ENCODE measurements around the gene MAMDC4. TPM values are rescaled to one million over a fixed set of nuclear protein-coding genes. Genes with fewer than 3 reads are reported as not detected.

The MAMDC4 gene
- total RNA-seq, 4 donors from 2014 or later = 0.89 to 1.4 (median 1.4) TPM

GRCh38 chr9:136885950-136886578, 33.9 kb downstream of the MAMDC4 start, which contains the start of gene TRAF2:
Gene TRAF2 (plus strand): TSS chr9:136886516. CDS start chr9:136898741, 12,225 bp downstream.
- TF ChIP-seq, protein P1, sequence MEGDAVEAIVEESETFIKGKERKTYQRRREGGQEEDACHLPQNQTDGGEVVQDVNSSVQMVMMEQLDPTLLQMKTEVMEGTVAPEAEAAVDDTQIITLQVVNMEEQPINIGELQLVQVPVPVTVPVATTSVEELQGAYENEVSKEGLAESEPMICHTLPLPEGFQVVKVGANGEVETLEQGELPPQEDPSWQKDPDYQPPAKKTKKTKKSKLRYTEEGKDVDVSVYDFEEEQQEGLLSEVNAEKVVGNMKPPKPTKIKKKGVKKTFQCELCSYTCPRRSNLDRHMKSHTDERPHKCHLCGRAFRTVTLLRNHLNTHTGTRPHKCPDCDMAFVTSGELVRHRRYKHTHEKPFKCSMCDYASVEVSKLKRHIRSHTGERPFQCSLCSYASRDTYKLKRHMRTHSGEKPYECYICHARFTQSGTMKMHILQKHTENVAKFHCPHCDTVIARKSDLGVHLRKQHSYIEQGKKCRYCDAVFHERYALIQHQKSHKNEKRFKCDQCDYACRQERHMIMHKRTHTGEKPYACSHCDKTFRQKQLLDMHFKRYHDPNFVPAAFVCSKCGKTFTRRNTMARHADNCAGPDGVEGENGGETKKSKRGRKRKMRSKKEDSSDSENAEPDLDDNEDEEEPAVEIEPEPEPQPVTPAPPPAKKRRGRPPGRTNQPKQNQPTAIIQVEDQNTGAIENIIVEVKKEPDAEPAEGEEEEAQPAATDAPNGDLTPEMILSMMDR (IDR thresholded peaks at IDR 0.05) = peak in 1 of 3 donors; percentile 19
- TF ChIP-seq POLR2A (IDR thresholded peaks at IDR 0.05) = no peak

DNA sequence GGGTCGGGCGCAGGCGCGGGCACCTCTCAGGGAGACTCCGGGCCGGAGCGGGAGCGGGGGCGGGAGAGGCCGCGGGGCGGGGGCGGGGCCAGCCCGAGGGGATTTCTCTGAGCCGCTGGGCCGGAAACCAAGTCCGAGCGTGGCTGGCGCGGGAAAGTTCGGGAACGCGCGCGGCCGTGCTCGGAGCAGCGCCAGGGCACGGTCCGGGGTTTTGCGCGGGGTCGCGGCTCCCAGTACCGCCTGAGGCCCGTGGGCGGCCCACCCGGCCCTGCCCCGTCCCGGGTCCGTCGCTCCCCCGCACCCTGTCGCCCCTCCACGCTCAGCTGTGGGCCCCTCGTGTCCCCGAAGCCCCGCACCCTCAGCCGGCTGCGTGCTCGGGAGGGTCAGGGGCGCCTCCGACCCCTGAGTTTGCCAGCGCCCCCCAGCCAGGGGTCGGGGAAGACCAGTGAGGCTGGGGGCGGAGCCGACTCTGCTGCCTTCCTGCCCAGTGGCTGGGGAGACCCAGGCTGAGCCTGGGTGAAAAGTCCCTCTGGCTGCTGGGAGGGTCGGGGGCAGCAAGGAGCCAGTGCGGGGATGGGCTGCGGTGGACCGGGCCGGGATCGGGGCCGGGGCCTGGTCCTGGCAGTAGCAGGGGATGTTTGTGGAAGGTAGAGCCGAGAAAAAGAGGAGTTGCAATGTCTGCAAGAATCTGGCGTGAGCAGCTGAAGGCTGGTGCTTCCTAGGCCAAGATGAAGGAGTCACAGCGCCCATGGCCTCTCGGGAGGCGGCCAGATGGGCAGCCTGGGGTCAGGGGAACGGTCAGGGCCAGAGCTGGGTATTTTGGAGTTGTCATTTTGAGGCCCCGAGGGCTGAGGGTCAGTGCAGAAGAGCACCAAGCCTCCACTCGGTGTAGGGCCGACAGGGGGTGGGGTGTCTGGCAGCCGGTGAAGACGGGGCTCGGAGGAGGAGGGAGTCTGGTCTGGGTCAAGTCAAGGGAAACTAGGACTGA, 34.8 kb downstream of the MAMDC4 start:
- no peak for DNase-seq (ENCODE audit: low spot score in 2 of 2)
- WGBS, 2 donors = 3 to 4% methylated on average over 39 of the region's 76 CpGs
- intact Hi-C loops (cut with DNase I; ENCODE audit: low total_unique reads) = no loop called here
- peak overlapping the region; percentile 72 for H3K4me3 ChIP-seq (ENCODE audit: low read depth, poor library complexity, severe bottlenecking)
- TF ChIP-seq, protein P1 (IDR thresholded peaks at IDR 0.05) = no peak
- TF ChIP-seq POLR2A (IDR thresholded peaks at IDR 0.05) = no peak

More at GRCh38 chr9:136885950-136886578, 33.9 kb downstream of the MAMDC4 start, which contains the start of gene TRAF2:
- peak within 1 kb of the TSS; percentile 72 for H3K4me3 ChIP-seq (ENCODE audit: low read depth, poor library complexity, severe bottlenecking)
- intact Hi-C loops (cut with DNase I; ENCODE audit: low total_unique reads) = no loop called here
- 0% methylated on average over 18 to 27 of the region's 88 CpGs for WGBS, 2 donors
- DNase-seq (ENCODE audit: low spot score in 2 of 2) = peak; percentile 97 to 99

GRCh38 chr9:136888454-136888853, 36.3 kb downstream of the MAMDC4 start:
- intact Hi-C loops (cut with DNase I; ENCODE audit: low total_unique reads) = no loop called here
- TF ChIP-seq, protein P1 (IDR thresholded peaks at IDR 0.05) = no peak
- TF ChIP-seq POLR2A (IDR thresholded peaks at IDR 0.05) = no peak
- 82 to 94% methylated on average over 7 of the region's 8 CpGs for WGBS, 2 donors
- DNase-seq (ENCODE audit: low spot score in 2 of 2) = no peak
- H3K4me3 ChIP-seq (ENCODE audit: low read depth, poor library complexity, severe bottlenecking) = no peak overlapping the region

- intact Hi-C loops (cut with DNase I; ENCODE audit: low total_unique reads) = no loop called here
- H3K4me3 ChIP-seq (ENCODE audit: low read depth, poor library complexity, severe bottlenecking) = no peak overlapping the region
- TF ChIP-seq, protein P1 (IDR thresholded peaks at IDR 0.05) = no peak
- no peak for TF ChIP-seq POLR2A (IDR thresholded peaks at IDR 0.05)
- DNase-seq (ENCODE audit: low spot score in 2 of 2) = no peak
- 94 to 96% methylated on average over 42 of the region's 42 CpGs for WGBS, 2 donors
Measured at GRCh38 chr9:136889858-136890257, 37.7 kb downstream of the MAMDC4 start.

DNA sequence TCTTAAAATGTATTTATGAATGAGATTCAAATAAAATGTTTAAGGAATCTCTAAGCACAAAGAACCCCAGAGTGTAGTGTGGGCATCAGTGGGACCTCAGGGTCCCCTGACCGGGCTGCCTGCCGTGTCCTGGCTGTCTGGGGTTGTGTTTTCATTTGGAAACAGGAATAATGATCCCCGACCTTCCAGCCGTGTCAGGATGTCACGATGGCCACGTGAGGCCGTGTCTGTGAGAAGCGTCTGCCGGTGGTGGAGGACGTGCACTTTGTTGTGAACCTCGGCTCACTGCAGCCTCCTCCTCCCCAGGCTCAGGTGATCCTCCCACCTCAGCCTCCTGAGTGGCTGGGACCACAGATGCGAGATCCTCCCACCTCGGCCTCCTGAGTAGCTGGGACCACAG, 38.5 kb downstream of the MAMDC4 start:
- no peak for DNase-seq (ENCODE audit: low spot score in 2 of 2)
- 86 to 90% methylated on average over 13 of the region's 13 CpGs for WGBS, 2 donors
- intact Hi-C loops (cut with DNase I; ENCODE audit: low total_unique reads) = no loop called here
- no peak for TF ChIP-seq POLR2A (IDR thresholded peaks at IDR 0.05)
- TF ChIP-seq, protein P1 (IDR thresholded peaks at IDR 0.05) = no peak
- no peak overlapping the region for H3K4me3 ChIP-seq (ENCODE audit: low read depth, poor library complexity, severe bottlenecking)
